K562 (cell line): ENCODE results near the gene PXN. TPM values are rescaled to one million over a fixed set of nuclear protein-coding genes. Genes with fewer than 3 reads are reported as not detected.

Experiments used
- BRD9 ChIP-seq: fragments of 450-650 bp; IDR thresholded peaks from 2 replicates; pipeline ENCODE4 v1.6.1; 2018; ENCODE audit warnings: low read depth; ENCODE audit not compliant: partially characterized antibody
- CBFB ChIP-seq: sonication (generic); formaldehyde crosslinking; IDR thresholded peaks from 2 replicates; pipeline ENCODE4 v1.4.0; 2020; ENCODE audit warnings: mild to moderate bottlenecking, missing genetic modification reagents
- CCAR2 ChIP-seq: fragments of 200-400 bp; formaldehyde crosslinking; IDR thresholded peaks from 2 replicates; pipeline ENCODE4 v1.6.1; 2017; ENCODE audit warnings: mild to moderate bottlenecking, low read depth, low read length
- DPF2 ChIP-seq: fragments of 450-650 bp; IDR thresholded peaks from 2 replicates; pipeline ENCODE4 v1.6.1; 2016
- FOXP4 ChIP-seq: sonication (generic); formaldehyde crosslinking; IDR thresholded peaks from 2 replicates; pipeline ENCODE4 v1.8.0; 2022; ENCODE audit warnings: mild to moderate bottlenecking, missing genetic modification reagents, borderline replicate concordance
- HIVEP1 ChIP-seq: fragments of 250-450 bp; sonication (Bioruptor Pico); IDR thresholded peaks from 2 replicates; pipeline ENCODE4 v1.4.0; 2020; ENCODE audit warnings: mild to moderate bottlenecking
- KDM1A ChIP-seq, 2 experiments: fragments of 450-650 bp; IDR thresholded peaks; 2 replicates each; pipeline ENCODE4 v1.6.1; 2016; ENCODE audit warnings: mild to moderate bottlenecking in 2 of 2
- RCOR1 ChIP-seq, 2 experiments: IDR thresholded peaks; 2 replicates each; pipeline ENCODE4 v1.6.1; 2012; ENCODE audit warnings: low read depth in 2 of 2, low read length in 2 of 2, borderline replicate concordance in 1 of 2, improper control_type of control experiment in 1 of 2
- SAFB ChIP-seq: fragments of 200-400 bp; formaldehyde crosslinking; IDR thresholded peaks from 2 replicates; pipeline ENCODE4 v1.6.1; 2017; ENCODE audit warnings: low read depth, low read length, borderline replicate concordance
- TAF7 ChIP-seq: fragments of 450-650 bp; IDR thresholded peaks from 2 replicates; pipeline ENCODE4 v1.6.1; 2016; ENCODE audit warnings: missing genetic modification characterization, missing compliant biosample characterization
- ZFP36 ChIP-seq: fragments of 150-350 bp; IDR thresholded peaks from 2 replicates; pipeline ENCODE4 v1.6.1; 2018; ENCODE audit warnings: low read length, low read depth; ENCODE audit not compliant: partially characterized antibody
- ZNF197 ChIP-seq: fragments of 200-800 bp; sonication (Bioruptor generic); IDR thresholded peaks from 2 replicates; pipeline ENCODE4 v1.6.1; 2016; ENCODE audit warnings: low read depth, missing genetic modification characterization, missing compliant biosample characterization
- ZNF444 ChIP-seq: fragments of 250-450 bp; sonication (Bioruptor Pico); IDR thresholded peaks from 2 replicates; pipeline ENCODE4 v1.4.0; 2020; ENCODE audit warnings: mild to moderate bottlenecking, moderate library complexity
- ZNF551 ChIP-seq: fragments of 250-450 bp; sonication (Bioruptor Pico); IDR thresholded peaks from 2 replicates; pipeline ENCODE4 v1.5.0; 2021; ENCODE audit warnings: mild to moderate bottlenecking, moderate library complexity
- ZNF589 ChIP-seq: fragments of 200-800 bp; sonication (Bioruptor generic); IDR thresholded peaks from 2 replicates; pipeline ENCODE4 v1.6.1; 2016; ENCODE audit warnings: low read depth, missing genetic modification characterization, missing compliant biosample characterization
- ZNF609 ChIP-seq: sonication (generic); formaldehyde crosslinking; IDR thresholded peaks from 2 replicates; pipeline ENCODE4 v1.8.1; 2023; ENCODE audit warnings: missing genetic modification reagents, mild to moderate bottlenecking, borderline replicate concordance
- polyA plus RNA-seq, 8 experiments: library from polyadenylated mRNA; depleted of rRNA in 4 of 8; stranded (reverse) in 5 of 8; unstranded in 3 of 8; fragments of >200 nt; fragmentation: Nextera tagmentation in 2 of 8; fragmentation: Illumina TruSeq in 1 of 8; extraction: Ambion mirVana in 2 of 8; extraction: Trizol in 1 of 8; gene quantifications; 2 replicates each; pipeline versions ENCODE4 v1.2.1 to v1.2.3, GENCODE V29; 2011 to 2014; ENCODE audit warnings: inconsistent platforms in 1 of 8, missing spikeins in 1 of 8
- total RNA-seq, 7 experiments: library from RNA; depleted of rRNA in 6 of 7; stranded (reverse); fragments of >200 nt in 6 of 7; fragmentation: Illumina TruSeq in 2 of 7; extraction: Trizol in 2 of 7; gene quantifications; 2 replicates each; pipeline versions ENCODE4 v1.2.1 to v1.2.3, GENCODE V29; 2011 to 2021; ENCODE audit warnings: low replicate concordance in 1 of 7
- TF ChIP-seq, protein P1 (sequence below): sonication (generic); formaldehyde crosslinking; IDR thresholded peaks from 2 replicates; pipeline ENCODE4 v1.8.1; 2022; ENCODE audit warnings: missing genetic modification reagents
- TF ChIP-seq, protein P2 (sequence below): IDR thresholded peaks from 3 replicates; pipeline ENCODE4 v1.6.1; 2011; ENCODE audit warnings: borderline replicate concordance, mild to moderate bottlenecking; ENCODE audit not compliant: insufficient read length, insufficient read depth

PXN gene
- total and polyA plus RNA-seq, 9 of the 15 experiments (the other 6 are each of a cell fraction or from before 2014, with no cell fraction given) = 4.0 to 74.1 (median 18.6) TPM

GRCh38 chr12:120292661-120293531 lies 27.4 kb upstream of the PXN start, which contains the start of gene RNU4-1 (continued):
- no peak for TF ChIP-seq ZNF589 (CRISPR knock-in tag)
- no peak for TF ChIP-seq CBFB (CRISPR knock-in tag)
- TF ChIP-seq ZNF551 (CRISPR knock-in tag) = no peak
- TF ChIP-seq ZFP36 = no peak
- TF ChIP-seq SAFB = no peak
- no peak for TF ChIP-seq ZNF609 (CRISPR knock-in tag)
- peak; percentile 49 to 71; a peak in 2 of 4 replicates for TF ChIP-seq KDM1A (IDR thresholded peaks at IDR 0.05)
- peak; percentile 4 to 16; a peak in 1 of 4 replicates for TF ChIP-seq RCOR1 (IDR thresholded peaks at IDR 0.05; ENCODE audit: borderline replicate concordance in 1 of 2, low read depth in 2 of 2, low read length in 2 of 2)
- TF ChIP-seq TAF7 = no peak; the same call in 1 of the 2 replicates
- TF ChIP-seq FOXP4 (CRISPR knock-in tag) = no peak
- TF ChIP-seq, protein P1, sequence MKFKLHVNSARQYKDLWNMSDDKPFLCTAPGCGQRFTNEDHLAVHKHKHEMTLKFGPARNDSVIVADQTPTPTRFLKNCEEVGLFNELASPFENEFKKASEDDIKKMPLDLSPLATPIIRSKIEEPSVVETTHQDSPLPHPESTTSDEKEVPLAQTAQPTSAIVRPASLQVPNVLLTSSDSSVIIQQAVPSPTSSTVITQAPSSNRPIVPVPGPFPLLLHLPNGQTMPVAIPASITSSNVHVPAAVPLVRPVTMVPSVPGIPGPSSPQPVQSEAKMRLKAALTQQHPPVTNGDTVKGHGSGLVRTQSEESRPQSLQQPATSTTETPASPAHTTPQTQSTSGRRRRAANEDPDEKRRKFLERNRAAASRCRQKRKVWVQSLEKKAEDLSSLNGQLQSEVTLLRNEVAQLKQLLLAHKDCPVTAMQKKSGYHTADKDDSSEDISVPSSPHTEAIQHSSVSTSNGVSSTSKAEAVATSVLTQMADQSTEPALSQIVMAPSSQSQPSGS (CRISPR knock-in tag) = no peak
- no peak for TF ChIP-seq CCAR2
- TF ChIP-seq HIVEP1 (CRISPR knock-in tag) = no peak
- no peak for TF ChIP-seq ZNF444
- no peak for TF ChIP-seq BRD9
- TF ChIP-seq DPF2 = peak; percentile 55; the same call in 1 of the 2 replicates
- no peak; the same call in 1 of the 2 replicates for TF ChIP-seq ZNF197
- TF ChIP-seq, protein P2, sequence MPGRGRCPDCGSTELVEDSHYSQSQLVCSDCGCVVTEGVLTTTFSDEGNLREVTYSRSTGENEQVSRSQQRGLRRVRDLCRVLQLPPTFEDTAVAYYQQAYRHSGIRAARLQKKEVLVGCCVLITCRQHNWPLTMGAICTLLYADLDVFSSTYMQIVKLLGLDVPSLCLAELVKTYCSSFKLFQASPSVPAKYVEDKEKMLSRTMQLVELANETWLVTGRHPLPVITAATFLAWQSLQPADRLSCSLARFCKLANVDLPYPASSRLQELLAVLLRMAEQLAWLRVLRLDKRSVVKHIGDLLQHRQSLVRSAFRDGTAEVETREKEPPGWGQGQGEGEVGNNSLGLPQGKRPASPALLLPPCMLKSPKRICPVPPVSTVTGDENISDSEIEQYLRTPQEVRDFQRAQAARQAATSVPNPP = no peak
